IPS DF 4.7 (cell line): ENCODE results near the gene SLC4A5.

Experiments
- DNase-seq: peaks from one replicate; pipeline ENCODE4 v3.0.0-alpha.2; 2013; ENCODE audit warnings: low spot score; ENCODE audit errors: extremely low read depth

The SLC4A5 gene

GRCh38 chr2:74278176-74278575, 65.0 kb downstream of the SLC4A5 start:
- no peak for DNase-seq

- DNase-seq = no peak
Measured at GRCh38 chr2:74275228-74275627, 68.0 kb downstream of the SLC4A5 start.

DNA sequence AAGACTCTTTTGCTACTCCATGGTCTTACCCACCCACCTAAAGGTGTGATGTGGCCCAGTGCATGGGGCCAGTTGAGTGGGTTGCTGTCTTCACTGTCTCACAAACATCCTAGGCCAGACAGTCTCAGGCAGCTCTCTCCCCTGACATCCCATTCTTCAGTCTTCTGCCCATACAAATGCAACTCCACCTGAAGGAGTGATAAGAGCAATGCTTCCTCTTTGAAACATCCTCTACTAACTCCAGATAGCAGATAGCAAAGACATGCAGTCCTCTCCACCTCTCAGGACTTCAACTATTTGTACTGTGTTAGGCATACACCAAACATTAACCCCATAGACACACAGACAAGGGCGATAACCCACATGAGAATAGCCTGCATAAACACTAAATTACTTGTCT, 73.5 kb downstream of the SLC4A5 start:
- DNase-seq = no peak

GRCh38 chr2:74267068-74267467, 76.1 kb downstream of the SLC4A5 start:
- no peak for DNase-seq

DNA sequence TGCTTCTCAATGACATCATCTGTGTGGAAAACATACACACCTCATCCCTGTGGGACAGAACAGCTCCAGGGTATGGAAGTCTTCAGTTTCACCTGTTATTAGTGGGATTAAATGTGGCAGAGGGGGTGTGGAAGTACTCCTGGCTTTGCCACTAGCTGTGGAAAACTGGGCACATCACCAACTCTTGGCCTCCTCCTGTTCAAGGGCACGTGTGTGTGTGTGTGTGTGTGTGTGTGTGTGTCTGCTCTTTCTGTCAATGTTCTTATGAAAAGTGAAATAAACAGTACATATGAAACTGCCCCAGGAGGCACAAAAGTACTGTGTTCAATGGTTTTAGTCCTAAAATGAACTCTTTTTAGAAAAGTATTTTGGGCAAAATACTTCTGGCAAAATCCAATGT, 78.9 kb downstream of the SLC4A5 start:
- no peak for DNase-seq

DNA sequence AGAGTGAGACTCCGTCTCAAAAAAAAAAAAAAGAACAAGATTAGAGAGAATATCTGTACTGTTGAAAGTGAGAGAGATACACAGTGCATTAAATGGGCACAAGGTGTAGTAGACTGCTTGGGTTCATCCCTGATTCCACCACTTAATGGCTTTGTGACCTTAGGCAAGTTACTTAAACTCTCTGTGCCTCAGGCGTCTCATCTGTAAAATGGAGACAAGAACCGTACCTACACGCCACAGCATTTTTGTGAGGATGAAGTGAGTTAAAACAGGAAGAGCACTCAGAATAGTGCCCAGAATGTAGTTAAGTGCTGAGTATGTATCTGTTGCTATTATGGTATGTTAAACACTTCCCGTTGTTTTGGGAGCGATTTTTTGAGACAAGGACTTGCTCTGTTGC, 80.5 kb downstream of the SLC4A5 start:
- no peak for DNase-seq

- DNase-seq = no peak
Measured at GRCh38 chr2:74261204-74261864, 81.9 kb downstream of the SLC4A5 start.

DNA sequence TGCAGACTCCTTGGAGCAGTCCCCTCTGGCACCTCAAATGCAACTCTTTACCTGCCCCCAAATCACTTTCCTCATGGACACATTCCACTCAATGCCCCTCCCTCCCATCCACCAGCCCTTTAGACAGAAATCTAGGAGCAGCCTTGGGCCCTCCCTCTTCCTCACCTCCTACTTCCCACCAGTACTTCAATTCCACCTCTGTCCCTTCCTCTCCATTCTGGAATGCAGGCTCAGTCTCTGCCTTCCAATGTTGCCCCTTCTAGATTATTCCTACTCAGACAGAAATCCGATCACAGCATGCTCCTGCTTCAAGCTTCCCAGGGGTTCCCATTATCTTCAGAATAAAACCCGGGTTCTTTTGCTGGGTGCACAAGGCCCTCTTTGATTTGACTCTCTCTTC, 82.7 kb downstream of the SLC4A5 start:
- DNase-seq = no peak

GRCh38 chr2:74259733-74260132, 83.5 kb downstream of the SLC4A5 start:
- DNase-seq = no peak

DNA sequence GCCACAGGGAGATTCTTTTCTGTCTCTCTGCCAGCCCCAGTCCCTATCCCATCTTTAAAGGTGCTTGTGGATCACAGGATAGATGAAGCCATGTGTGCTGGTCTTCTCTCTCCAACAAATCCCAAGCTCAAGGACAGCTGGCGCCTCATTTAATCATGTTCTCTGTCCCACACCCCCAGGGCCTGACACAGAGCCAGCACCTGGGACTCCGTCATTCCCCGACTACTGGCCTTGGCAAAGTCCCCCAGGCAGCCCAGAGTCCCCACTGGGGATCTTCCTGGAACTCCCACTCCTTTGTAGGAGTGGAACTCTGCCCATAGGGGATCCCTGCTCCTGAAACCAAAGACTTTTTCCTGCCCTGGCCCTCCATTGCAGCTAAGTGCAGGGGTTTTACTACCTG, 84.0 kb downstream of the SLC4A5 start:
- no peak for DNase-seq

GRCh38 chr2:74255660-74256213, 87.5 kb downstream of the SLC4A5 start:
- DNase-seq = no peak

DNA sequence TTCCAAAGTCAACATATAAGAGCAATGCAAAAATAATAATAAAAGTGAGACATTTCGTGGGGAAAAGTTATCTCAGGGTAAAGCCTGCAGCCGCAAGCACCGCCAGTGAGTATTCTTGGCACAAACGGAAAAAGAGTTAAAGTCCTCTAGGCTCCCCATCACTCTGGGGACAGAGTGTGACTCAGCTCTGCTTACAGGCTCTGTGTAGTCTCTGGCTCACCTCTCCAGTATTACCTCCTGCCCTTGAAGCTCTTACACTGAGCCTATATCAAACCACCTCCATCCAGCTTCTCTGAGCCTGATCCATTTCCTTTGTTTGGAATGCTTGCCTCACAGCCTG, 89.3 kb downstream of the SLC4A5 start:
- no peak for DNase-seq

DNA sequence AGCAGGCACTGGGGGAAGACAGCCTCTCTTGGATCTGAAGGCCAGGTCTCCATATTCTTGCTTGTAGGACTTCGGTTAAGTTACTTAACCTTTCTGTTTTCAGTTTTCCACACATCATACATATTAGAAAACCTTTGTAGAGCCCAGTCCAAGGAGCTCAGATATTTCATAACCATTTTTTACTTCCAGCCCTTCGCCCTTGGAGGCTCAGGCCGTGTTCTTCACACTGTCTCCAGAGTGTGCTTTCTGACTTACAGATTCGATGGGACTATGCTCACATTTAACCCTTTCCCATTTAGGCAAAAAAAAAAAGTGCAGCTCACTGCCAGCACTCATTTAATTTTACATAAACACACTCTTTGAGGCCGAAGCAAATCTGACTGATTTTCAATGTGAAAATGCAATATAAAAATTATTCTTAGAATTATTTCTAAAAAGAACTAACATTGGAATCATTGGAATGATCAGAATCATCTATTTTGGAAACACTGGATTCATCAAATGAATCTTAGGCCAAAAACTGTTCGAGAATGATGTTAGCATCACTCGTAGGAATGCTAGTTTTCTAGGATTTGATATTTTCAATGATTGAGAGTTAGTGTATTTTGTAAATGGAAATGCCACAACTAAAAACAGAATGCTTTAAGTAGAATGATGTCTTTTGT, 89.8 kb downstream of the SLC4A5 start:
- no peak for DNase-seq

DNA sequence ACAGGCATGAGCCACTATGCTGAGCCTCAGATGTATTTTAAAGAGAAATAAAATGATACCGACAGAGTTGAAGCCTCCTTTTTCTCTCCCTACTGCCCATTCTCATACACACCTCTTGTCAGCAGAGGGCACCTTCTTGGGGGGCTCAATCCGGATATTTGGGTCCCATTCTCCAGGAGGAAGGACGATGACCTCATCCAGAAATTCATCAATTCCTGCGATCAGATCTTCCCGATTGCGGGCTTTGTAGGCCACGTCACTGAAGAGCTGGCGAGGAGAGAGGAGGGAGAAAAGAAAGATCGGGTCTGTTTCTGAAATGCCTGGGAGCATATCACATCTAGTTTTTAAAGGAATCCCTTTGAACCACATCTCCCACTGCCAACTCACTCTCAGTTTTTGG, 90.4 kb downstream of the SLC4A5 start:
- no peak for DNase-seq

GRCh38 chr2:74252036-74252435, 91.2 kb downstream of the SLC4A5 start:
- no peak for DNase-seq

DNA sequence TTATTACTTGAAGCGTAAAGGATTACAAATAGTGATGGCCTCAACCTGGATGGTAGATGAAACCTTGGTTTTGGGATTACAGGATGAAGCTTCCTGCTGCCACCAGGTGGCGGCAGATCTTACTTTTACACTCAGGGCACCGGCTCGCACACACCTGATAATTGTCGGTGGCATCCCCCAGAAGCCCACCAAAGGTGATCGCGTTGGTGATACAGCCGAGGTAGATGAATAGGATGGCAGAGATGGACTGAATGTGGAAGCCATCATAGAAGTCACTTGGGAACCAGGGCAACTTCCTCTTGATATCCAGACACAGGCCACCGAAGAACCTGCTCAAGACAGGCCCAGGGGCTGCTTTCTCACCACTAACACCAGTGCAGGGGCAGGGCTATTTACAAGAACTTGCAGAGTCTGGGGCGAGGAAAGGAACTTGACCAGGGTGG, 93.0 kb downstream of the SLC4A5 start:
- DNase-seq = no peak

- DNase-seq = no peak
Measured at GRCh38 chr2:74249406-74250122, 93.7 kb downstream of the SLC4A5 start.

DNA sequence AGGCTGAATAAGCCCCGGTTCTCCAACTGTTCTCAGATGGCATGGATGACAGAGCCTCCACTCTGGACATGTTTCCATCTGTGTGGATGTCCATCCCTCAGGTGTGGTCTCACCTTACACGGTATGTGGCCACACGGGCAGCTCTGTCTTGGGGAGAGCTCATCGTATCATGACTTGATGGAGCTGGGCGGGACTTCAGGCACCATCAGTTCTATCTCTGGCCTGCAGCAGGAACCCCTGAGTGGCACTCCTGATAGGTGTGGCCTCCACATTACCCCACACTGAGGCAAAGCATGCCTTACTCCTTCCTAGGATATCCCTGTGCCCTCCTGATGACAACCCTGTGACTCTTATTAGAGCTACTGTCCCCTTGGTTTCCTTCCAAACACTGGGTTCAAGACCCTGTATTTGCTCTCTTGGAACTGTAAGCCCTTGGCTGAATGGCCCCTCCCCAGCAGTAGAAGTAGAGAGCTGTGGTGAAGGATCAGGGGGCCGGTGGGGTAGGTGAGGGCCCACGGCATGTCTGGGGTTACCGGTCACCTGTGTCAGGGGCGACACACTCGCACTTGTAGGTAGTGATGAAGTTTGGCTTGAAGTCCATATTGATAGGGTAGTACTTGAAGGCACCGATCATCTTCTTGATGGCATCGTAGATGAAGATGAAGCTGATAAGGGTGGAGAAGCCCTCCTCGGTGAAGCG, 96.6 kb downstream of the SLC4A5 start:
- no peak for DNase-seq

DNA sequence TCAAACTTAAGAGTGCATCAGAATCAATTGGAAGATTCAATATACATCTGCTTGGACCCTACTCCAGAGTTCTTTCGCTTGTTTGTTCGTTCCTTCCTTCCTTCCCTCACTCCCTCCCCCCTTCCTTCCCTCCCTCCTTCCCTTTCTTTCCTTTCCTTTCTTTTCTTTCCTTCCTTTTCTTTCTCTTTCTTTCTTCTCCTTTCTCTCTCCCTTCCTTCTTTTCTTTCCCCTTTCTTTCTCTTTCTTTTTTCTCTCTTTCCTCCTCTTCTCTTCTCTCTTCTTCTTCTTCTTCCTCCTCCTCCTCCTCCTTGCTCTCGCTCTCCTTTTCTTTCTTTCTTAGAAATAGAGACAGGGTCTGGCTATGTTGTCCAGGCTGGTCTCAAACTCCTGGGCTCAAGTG, 98.9 kb downstream of the SLC4A5 start:
- DNase-seq = no peak

DNA sequence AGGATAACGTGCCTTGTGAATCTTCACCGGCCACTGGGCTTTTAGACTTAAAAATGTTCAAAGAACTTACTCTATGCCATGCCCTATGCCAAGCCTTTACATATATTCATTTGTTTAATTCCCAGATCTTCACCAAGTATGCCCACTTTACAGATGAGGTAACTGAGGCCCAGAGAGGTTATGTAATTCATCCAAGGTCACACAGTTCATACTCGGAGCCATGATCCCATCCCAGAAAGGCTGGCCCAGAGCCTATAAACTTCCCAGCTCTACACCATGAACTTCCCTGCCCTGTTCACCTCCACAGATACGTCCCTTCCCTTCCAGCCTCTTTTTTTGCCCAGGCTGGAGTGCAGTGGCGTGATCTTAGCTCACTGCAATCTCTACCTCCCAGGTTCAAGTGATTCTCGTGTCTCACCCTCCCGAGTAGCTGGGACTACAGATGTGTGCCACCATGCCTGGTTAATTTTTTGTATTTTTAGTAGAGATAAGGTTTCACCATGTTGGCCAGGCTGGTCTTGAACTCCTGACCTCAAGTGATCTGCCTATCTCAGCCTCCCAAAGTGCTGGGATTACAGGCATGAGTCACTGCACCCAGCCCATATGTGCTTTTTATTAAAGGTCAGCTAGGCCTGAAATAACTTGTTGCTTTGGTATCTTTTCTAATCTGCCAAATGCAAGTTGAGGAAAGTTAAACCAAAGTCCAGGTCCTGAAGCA, 100.7 kb downstream of the SLC4A5 start:
- DNase-seq = no peak

GRCh38 chr2:74239346-74239745, 103.9 kb downstream of the SLC4A5 start:
- no peak for DNase-seq
